Thymus (tissue), 11 donors: ENCODE data around the gene CAMK2G. TPM values are rescaled to one million over a fixed set of nuclear protein-coding genes. Genes with fewer than 3 reads are reported as not detected.
"Not testable (repeated sequence)": the region's sequence is repeated elsewhere in the genome, so short reads cannot be mapped to it uniquely, and the experiment has no call there.

Experiments
- DNase-seq, 9 donors: peaks; one replicate each; pipeline ENCODE4 v3.0.0-alpha.2; 2013; ENCODE audit warnings: low spot score in 9 of 9, low read depth in 6 of 9, missing footprints in 1 of 9
- H3K27ac ChIP-seq, 2 donors: one replicate each; pipeline ENCODE4 v1.5.1; 2013; ENCODE audit warnings: control low read depth in 1 of 2, low read depth in 1 of 2, low read length in 1 of 2, mild to moderate bottlenecking in 1 of 2, moderate library complexity in 1 of 2
- H3K27me3 ChIP-seq, 2 donors: one replicate each; pipeline ENCODE4 v1.5.1; 2013; ENCODE audit warnings: low read length in 1 of 2; ENCODE audit not compliant: control insufficient read depth in 2 of 2, insufficient read depth in 1 of 2
- H3K36me3 ChIP-seq, 2 donors: one replicate each; pipeline ENCODE4 v1.5.1; 2013; ENCODE audit warnings: low read length in 1 of 2, mild to moderate bottlenecking in 1 of 2, moderate library complexity in 1 of 2; ENCODE audit not compliant: control insufficient read depth in 2 of 2, insufficient read depth in 2 of 2
- H3K4me1 ChIP-seq, 2 donors: one replicate each; pipeline ENCODE4 v1.5.1; 2013; ENCODE audit warnings: low read length in 2 of 2; ENCODE audit not compliant: control insufficient read depth in 2 of 2, insufficient read depth in 2 of 2
- H3K4me3 ChIP-seq, 2 donors: one replicate each; pipeline ENCODE4 v1.5.1; 2013; ENCODE audit warnings: low read length in 2 of 2, control low read depth in 1 of 2, mild to moderate bottlenecking in 1 of 2
- H3K9me3 ChIP-seq, 2 donors: one replicate each; pipeline ENCODE4 v1.5.1; 2013; ENCODE audit warnings: low read length in 1 of 2, mild to moderate bottlenecking in 1 of 2; ENCODE audit not compliant: control insufficient read depth in 2 of 2, insufficient read depth in 1 of 2
- WGBS: extraction: QIAGEN DNeasy Blood & Tissue Kit; methylation state at CpG from one replicate; pipeline ENCODE4 v1.1.7; 2013; 5-methylcytosine and 5-hydroxymethylcytosine counted together
- polyA plus RNA-seq: library from polyadenylated mRNA; stranded (reverse); fragments of 200-250 nt; gene quantifications from one replicate; pipeline ENCODE4 v1.2.3, GENCODE V29; 2013
- total RNA-seq: library from RNA; stranded (reverse); fragments of 120-200 nt; gene quantifications from one replicate; pipeline ENCODE4 v1.2.4, GENCODE V29; 2013
- donor health status: healthy.

CAMK2G gene
- total and polyA plus RNA-seq, 2 donors = 10.5 to 17.2 TPM

DNA sequence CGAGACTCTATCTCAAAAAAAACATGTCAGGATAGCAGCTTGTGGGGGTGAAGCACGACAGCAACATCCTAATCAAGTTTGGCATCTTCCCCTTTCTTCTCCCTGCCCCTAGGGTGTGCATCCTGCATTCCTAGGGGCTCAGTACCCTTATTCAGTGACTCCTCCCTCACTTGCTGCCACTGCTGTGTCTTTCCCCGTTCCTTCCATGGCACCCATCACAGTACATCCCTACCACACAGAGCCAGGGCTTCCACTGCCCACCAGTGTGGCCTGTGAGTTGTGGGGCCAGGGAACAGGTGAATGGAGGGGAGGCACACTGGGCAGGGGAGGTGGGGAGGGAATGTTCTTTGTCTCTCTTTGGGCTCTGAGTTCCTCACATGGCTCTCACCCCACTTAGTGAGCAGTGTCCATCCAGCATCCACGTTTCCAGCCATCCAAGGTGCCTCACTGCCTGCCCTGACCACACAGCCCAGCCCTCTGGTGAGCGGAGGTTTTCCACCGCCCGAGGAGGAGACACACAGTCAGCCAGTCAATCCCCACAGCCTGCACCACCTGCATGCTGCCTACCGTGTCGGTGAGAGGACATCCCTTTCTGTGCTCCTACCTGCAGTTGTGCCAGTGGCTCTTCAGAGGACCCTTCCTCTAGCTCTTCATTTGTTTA is 74.3 kb downstream of the CAMK2G start:
- Histone ChIP-seq H3K27ac (no peak overlapping the region), H3K4me1 (peaks cover 0 to 3% of the 10 kb centered on the region in 2 donors), H3K4me3 (no peak overlapping the region), H3K36me3 (peaks cover 83 to 97% of the 10 kb centered on the region in 2 donors), H3K27me3 (no peaks in the 10 kb centered on the region), H3K9me3 (no peaks in the 10 kb centered on the region)
- no peak for DNase-seq
- 96% methylated on average over 9 of the region's 9 CpGs for WGBS

DNA sequence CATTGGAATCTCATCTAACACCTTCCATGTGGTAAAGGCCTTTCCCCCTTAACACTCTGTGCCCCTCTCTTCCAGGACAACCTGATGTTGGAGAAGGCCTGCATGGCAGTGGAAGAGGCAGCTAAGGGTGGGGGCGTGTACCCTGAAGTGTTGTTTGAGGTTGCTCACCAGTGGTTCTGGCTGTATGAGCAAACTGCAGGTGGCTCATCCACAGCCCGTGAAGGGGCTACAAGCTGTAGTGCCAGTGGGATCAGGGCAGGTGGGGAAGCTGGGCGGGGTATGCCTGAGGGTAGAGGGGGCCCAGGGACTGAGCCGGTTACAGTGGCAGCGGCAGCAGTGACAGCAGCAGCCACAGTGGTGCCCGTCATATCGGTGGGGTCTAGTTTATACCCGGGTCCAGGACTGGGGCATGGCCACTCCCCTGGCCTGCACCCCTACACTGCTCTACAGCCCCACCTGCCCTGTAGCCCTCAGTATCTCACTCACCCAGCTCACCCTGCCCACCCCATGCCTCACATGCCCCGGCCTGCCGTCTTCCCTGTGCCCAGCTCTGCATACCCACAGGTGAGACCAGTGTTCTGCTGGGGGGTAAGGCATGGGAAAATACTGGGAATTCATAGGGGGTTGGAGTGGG is 75.3 kb downstream of the CAMK2G start:
- Histone ChIP-seq H3K9me3 (no peaks in the 10 kb centered on the region), H3K4me3 (no peak overlapping the region), H3K27me3 (no peaks in the 10 kb centered on the region), H3K27ac (no peak overlapping the region), H3K36me3 (peaks cover 83 to 97% of the 10 kb centered on the region in 2 donors), H3K4me1 (peaks cover 0 to 3% of the 10 kb centered on the region in 2 donors)
- no peak for DNase-seq
- 95% methylated on average over 10 of the region's 10 CpGs for WGBS

DNA sequence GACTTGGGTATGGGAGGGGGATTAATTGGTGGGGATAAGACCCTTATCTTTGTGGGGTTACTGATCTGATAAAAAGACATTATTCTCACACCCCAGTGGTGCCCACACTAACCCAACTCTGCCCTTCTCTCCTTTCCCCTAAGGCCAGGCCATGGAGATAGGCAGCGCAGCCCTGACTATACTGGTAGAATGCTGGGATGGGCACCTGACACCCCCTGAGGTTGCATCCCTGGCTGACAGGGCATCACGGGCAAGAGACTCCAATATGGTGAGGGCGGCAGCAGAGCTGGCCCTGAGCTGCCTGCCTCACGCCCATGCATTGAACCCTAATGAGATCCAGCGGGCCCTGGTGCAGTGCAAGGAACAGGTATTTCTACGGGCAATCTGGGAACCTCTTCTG is 76.3 kb downstream of the CAMK2G start:
- WGBS = 98% methylated on average over 6 of the region's 6 CpGs
- no peak for DNase-seq
- H3K36me3 ChIP-seq = peaks cover 83 to 97% of the 10 kb centered on the region in 2 donors

DNA sequence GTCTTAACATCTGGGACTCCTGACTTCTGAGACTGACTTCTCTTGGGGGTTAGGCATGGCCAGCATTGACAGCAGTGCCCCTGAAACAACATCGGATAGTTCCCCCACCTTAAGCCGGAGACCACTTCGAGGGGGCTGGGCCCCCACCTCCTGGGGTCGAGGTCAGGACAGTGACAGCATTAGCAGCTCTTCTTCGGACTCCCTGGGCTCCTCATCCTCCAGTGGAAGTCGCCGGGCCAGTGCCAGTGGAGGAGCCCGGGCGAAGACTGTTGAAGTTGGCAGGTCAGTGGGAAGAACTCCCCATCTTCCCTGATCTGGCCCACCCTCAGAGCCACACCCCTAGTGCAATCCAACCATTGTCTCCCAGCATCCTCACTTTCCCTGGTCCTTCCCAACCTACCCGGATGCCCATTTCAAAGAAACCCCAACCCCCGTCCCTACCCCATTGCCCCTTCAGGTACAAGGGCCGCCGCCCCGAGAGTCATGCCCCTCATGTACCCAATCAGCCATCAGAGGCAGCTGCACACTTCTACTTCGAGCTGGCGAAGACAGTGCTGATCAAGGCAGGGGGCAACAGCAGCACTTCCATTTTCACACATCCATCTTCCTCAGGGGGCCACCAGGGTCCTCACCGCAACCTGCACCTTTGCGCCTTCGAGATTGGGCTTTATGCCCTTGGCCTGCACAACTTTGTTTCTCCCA is 76.9 kb downstream of the CAMK2G start:
- Histone ChIP-seq H3K27ac (no peak overlapping the region), H3K4me3 (no peak overlapping the region)
- WGBS = 97% methylated on average over 19 of the region's 19 CpGs

More for the DNA sequence above, 76.3 kb downstream of the CAMK2G start:
- no peak overlapping the region for H3K27ac ChIP-seq
- no peaks in the 10 kb centered on the region for H3K9me3 ChIP-seq
- H3K4me1 ChIP-seq = no peaks in the 10 kb centered on the region
- H3K27me3 ChIP-seq = no peaks in the 10 kb centered on the region
- H3K4me3 ChIP-seq = no peak overlapping the region

DNA sequence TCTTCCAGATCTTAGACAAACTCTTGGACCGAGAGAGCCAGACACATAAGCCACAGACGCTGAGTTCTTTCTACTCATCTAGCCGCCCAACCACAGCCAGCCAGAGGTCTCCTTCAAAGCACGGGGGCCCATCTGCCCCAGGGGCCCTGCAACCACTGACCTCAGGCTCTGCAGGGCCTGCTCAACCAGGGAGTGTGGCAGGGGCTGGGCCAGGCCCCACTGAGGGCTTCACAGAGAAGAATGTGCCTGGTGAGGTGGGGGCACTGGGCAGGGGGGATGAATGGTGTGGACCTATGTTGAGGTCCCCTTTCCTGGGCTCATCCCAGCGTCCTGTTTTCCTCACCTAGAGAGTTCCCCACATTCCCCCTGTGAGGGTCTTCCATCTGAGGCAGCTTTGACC is 77.6 kb downstream of the CAMK2G start:
- 96% methylated on average over 5 of the region's 5 CpGs for WGBS
- no peak for DNase-seq
- no peak overlapping the region for H3K4me3 ChIP-seq
- H3K9me3 ChIP-seq = no peaks in the 10 kb centered on the region
- peaks cover 83 to 96% of the 10 kb centered on the region in 2 donors for H3K36me3 ChIP-seq
- H3K27ac ChIP-seq = no peak overlapping the region
- H3K27me3 ChIP-seq = no peaks in the 10 kb centered on the region
- no peaks in the 10 kb centered on the region for H3K4me1 ChIP-seq

More for the DNA sequence above, 76.9 kb downstream of the CAMK2G start:
- H3K9me3 ChIP-seq = no peaks in the 10 kb centered on the region
- peaks cover 83 to 97% of the 10 kb centered on the region in 2 donors for H3K36me3 ChIP-seq
- no peaks in the 10 kb centered on the region for H3K27me3 ChIP-seq
- no peaks in the 10 kb centered on the region for H3K4me1 ChIP-seq
- DNase-seq = no peak

DNA sequence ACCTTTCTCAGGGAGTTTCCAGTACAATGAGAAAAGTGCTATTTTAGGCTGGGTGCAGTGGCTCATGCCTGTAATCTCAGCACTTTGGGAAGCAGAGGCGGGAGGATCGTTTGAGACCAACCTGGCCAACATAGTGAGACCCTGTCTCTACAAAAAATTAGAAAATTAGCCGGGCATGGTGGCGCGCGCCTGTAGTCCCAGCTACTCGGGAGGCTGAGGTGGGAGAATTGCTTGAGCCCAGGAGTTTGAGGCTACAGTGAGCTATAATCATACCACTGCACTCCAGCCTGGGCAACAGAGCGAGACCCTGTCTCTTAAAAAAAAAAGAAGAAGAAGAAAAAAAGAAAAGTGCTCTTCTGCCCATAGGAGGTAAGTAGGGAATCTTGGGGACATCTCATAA is 78.3 kb downstream of the CAMK2G start:
- H3K27ac ChIP-seq, DNase-seq: not testable (repeated sequence)
- WGBS = 98% methylated on average over 8 of the region's 8 CpGs

DNA sequence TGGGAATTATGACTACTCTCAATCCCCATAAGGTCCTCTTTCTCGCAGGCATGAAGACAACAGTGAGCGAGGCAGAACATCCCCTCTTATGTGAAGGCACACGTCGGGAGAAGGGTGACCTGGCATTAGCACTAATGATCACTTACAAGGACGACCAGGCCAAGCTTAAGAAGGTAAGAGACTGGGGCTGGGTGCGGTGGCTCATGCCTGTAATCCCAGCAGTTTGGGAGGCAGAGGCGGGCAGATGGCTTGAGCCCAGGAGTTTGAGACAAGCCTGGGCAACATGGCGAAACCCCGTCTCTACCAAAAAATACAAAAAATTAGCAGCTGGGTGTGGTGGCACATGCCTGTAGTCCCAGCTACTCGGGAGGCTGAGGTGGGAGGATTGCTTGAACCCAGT is 78.9 kb downstream of the CAMK2G start:
- peaks cover 82 to 95% of the 10 kb centered on the region in 2 donors for H3K36me3 ChIP-seq
- H3K27me3 ChIP-seq, H3K4me1 ChIP-seq, DNase-seq, H3K9me3 ChIP-seq, H3K27ac ChIP-seq, H3K4me3 ChIP-seq: not testable (repeated sequence)
- 98% methylated on average over 10 of the region's 10 CpGs for WGBS

More for the DNA sequence above, 78.3 kb downstream of the CAMK2G start:
- H3K9me3 ChIP-seq, H3K27me3 ChIP-seq, H3K4me3 ChIP-seq, H3K4me1 ChIP-seq: not testable (repeated sequence)
- H3K36me3 ChIP-seq = peaks cover 83 to 96% of the 10 kb centered on the region in 2 donors

DNA sequence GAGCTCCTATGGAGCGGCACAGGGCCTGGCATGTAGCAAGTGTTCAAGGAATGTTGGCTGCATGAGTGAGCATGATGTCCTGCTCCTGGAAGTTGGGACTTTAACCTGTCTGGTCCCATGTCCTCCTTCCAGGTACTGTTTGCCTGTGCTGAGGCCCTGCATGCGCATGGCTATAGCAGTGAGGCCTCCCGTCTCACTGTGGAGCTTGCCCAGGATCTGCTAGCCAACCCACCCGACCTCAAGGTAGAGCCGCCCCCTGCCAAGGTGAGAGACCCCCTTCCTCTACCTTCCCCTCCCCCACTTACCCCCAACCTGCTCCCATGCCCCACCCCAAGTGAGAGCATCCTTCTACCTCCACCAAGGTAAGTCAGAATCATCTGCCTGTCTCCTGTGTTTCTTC is 80.9 kb downstream of the CAMK2G start:
- H3K36me3 ChIP-seq = peaks cover 83 to 93% of the 10 kb centered on the region in 2 donors
- DNase-seq = no peak
- H3K27ac ChIP-seq = no peak overlapping the region
- H3K9me3 ChIP-seq = no peaks in the 10 kb centered on the region
- no peaks in the 10 kb centered on the region for H3K4me1 ChIP-seq
- H3K4me3 ChIP-seq = no peak overlapping the region
- WGBS = 98% methylated on average over 5 of the region's 5 CpGs
- H3K27me3 ChIP-seq = no peaks in the 10 kb centered on the region

DNA sequence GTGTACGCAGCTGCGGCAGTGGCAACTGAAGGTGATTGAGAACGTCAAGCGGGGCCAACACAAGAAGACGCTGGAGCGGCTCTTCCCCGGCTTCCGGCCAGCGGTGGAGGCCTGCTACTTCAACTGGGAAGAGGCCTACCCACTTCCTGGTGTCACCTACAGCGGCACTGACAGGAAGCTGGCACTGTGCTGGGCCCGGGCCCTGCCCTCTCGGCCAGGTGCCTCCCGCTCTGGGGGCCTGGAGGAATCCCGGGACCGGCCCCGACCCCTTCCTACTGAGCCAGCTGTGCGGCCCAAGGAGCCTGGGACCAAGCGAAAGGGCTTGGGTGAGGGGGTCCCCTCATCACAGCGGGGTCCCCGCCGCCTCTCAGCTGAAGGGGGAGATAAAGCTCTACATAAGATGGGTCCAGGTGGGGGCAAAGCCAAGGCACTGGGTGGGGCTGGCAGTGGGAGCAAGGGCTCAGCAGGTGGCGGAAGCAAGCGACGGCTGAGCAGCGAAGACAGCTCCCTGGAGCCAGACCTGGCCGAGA is 82.4 kb downstream of the CAMK2G start:
- Histone ChIP-seq H3K4me1 (peaks cover 0 to 3% of the 10 kb centered on the region in 2 donors), H3K27ac (no peak overlapping the region), H3K27me3 (no peaks in the 10 kb centered on the region), H3K36me3 (peaks cover 68 to 77% of the 10 kb centered on the region in 2 donors), H3K4me3 (no peak overlapping the region), H3K9me3 (no peaks in the 10 kb centered on the region)
- no peak for DNase-seq
- WGBS = 97% methylated on average over 26 of the region's 26 CpGs
